Astrocyte of the cerebellum (primary cell): ENCODE results near the gene CELF3.
"Not testable (repeated sequence)": the region's sequence is repeated elsewhere in the genome, so short reads cannot be mapped to it uniquely, and the experiment has no call there.

Source experiments
- DNase-seq: peaks from one replicate; pipeline ENCODE4 v3.0.0-alpha.2; 2011; ENCODE audit warnings: low read depth
- H3K4me3 ChIP-seq: 2 replicates; pipeline ENCODE4 v1.5.1; 2011; ENCODE audit warnings: mild to moderate bottlenecking, low read depth, low read length, moderate library complexity
- in situ Hi-C: cut with HindIII; loops from 2 replicates; pipeline ENCODE4 v1.10.0; 2017; ENCODE audit warnings: low sequenced_read_pairs
- TF ChIP-seq, protein P1 (sequence below): IDR thresholded peaks from 2 replicates; pipeline ENCODE4 v1.5.1; 2012; ENCODE audit warnings: low read length, low read depth, moderate library complexity, mild to moderate bottlenecking; ENCODE audit errors: missing control alignments

CELF3 gene

DNA sequence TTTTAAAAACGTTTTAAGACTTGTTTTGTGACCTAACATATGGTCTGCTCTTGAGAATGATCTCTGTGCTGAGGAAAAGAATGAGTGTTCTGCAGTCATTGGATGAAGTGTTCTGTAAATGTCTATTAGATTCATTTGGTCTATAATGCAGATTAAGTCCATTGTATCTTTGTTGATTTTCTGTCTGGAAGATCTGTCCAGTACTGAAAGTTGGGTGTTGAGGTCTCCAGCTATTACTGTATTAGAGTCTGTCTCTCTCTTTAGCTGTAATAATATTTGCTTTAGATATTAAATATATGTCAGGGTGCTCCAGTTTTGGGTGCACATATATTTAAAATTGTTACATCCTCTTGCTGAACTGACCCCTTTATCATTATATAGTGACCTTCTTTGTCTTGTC, 43.2 kb downstream of the CELF3 start:
- TF ChIP-seq, protein P1, sequence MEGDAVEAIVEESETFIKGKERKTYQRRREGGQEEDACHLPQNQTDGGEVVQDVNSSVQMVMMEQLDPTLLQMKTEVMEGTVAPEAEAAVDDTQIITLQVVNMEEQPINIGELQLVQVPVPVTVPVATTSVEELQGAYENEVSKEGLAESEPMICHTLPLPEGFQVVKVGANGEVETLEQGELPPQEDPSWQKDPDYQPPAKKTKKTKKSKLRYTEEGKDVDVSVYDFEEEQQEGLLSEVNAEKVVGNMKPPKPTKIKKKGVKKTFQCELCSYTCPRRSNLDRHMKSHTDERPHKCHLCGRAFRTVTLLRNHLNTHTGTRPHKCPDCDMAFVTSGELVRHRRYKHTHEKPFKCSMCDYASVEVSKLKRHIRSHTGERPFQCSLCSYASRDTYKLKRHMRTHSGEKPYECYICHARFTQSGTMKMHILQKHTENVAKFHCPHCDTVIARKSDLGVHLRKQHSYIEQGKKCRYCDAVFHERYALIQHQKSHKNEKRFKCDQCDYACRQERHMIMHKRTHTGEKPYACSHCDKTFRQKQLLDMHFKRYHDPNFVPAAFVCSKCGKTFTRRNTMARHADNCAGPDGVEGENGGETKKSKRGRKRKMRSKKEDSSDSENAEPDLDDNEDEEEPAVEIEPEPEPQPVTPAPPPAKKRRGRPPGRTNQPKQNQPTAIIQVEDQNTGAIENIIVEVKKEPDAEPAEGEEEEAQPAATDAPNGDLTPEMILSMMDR = no peak
- in situ Hi-C loops = no loop called here
- no peak overlapping the region for H3K4me3 ChIP-seq
- no peak for DNase-seq

DNA sequence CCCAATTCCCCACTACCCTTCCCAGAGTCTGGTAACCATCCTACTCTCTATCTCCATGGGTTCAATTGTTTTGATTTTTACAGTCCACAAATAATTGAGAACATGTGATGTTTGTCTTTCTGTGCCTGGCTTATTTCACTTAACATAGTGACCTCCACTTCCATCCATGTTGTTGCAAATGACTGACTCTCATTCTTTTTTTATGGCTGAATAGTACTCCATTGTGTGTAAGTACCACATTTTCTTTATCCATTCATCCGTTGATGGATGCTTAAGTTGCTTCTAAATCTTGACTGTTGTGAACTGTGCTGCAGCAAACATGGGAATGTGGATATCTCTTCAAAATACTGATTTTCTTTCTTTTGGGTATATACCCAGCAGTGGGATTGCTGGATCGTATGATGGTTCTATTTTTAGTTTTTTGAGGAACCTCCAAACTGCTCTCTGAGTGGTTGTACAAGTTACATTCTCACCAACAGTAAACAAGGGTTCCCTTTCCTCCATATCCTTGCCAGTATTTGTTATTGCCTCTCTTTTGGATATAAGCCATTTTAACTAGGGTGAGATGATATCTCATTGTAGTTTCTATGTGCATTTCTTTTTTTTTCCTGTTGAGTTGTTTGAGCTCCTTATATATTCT, 46.4 kb downstream of the CELF3 start:
- DNase-seq, in situ Hi-C loops, H3K4me3 ChIP-seq: not testable (repeated sequence)

DNA sequence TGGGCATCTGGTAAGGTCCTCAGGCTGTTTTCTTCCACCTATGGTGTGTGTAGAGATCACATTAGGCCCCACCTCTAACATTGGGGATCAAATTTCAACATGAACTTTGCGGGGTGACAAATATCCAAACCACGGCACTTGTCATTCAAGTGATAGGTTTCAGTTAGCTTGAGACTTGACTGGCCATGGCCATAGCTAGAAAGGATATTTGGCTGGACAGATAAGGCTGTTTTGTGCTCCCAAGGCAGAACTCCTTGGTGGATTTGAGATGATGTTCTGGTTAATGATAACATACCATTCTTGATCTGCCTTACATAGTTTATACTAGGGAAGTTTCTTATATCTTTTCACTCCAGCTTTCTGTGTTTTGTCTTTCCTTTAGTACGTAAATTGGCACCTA, 48.5 kb downstream of the CELF3 start:
- DNase-seq = no peak
- TF ChIP-seq, protein P1 = no peak
- in situ Hi-C loops = no loop called here
- H3K4me3 ChIP-seq = no peak overlapping the region

DNA sequence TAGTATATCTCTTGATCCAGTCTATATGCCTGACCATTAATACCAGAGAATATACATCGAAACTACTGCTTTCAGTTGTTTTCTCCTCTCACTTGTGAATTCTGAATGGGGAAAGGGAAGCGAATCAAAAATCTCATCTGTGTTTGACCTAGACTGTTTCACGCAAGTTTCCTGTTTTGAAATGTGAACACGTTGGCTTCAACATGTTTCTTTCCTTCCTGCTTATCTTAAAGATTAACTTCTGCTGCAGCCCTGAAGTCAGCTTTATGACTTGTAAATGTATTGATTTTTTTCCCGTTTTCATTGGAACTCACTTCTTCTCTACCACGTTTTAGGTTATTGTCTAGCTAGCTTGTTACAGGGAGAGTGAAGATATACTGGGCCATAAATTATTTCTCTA, 54.9 kb downstream of the CELF3 start:
- H3K4me3 ChIP-seq = no peak overlapping the region
- TF ChIP-seq, protein P1 = no peak
- DNase-seq = no peak
- in situ Hi-C loops = no loop called here

DNA sequence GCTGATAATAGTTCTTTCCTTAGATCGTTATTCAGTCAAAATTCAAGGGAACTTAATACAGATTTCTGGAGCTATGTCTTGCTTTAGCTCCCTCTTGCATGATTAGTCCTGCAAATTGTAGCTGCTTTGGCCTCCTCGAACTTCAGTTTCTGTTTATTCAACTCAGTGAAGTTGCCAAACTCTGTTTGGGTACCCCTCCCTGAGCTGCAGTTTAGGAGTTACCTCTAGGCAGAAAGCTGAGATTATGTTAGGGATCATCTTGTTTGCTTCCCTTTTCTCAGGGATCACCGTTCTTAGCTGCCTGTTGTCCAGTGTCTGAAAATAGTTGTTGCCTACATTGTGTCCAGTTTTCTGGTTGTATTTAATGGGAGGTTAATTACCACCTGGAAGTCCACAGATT, 61.2 kb downstream of the CELF3 start:
- TF ChIP-seq, protein P1 = no peak
- in situ Hi-C loops = no loop called here
- no peak for DNase-seq
- no peak overlapping the region for H3K4me3 ChIP-seq

DNA sequence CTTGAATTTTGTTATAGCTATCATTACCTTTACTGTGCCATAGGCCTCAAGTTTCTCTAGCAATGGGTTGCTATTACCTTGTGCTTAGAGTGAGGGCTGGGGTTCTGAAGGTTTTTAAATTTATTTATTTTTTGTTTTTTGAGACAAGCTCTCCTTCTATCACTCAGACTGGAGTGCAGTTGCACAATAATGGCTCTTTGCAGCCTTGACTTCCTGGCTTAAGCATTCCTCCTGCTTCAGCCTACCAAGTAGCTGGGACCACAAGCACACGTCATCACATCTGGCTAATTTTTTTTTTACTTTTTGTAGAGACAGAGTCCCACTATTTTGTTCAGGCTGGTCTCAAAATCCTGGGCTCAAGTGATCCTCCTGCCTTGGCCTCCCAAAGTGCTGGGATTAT, 63.2 kb downstream of the CELF3 start:
- TF ChIP-seq, protein P1 = no peak
- in situ Hi-C loops = no loop called here

More for the DNA sequence above, 63.2 kb downstream of the CELF3 start:
- DNase-seq = no peak
- H3K4me3 ChIP-seq = no peak overlapping the region
